ENCODE data around the gene GADL1.

- TF ChIP-seq MYC (IDR thresholded peaks at IDR 0.05; ENCODE audit: borderline replicate concordance, low read length) (no peak), FOSL2 (IDR thresholded peaks at IDR 0.05) (no peak), FOSL2 (CRISPR knock-in tag; IDR thresholded peaks at IDR 0.05) (no peak), RAD21 (conservative IDR thresholded peaks at IDR 0.05 in 1 of 2, IDR thresholded peaks at IDR 0.05 in 1 of 2) (no peak), NR3C1 (IDR thresholded peaks at IDR 0.05) (no peak), POLR2A (IDR thresholded peaks at IDR 0.05; ENCODE audit: low read length) (no peak), CHD2 (IDR thresholded peaks at IDR 0.05; ENCODE audit: low read length, partially characterized antibody) (no peak), USF2 (IDR thresholded peaks at IDR 0.05) (no peak), POLR2AphosphoS2 (conservative IDR thresholded peaks at IDR 0.05; ENCODE audit: low read length) (no peak), MAFK (IDR thresholded peaks at IDR 0.05; ENCODE audit: partially characterized antibody) (no peak)
- TF ChIP-seq, protein P1, sequence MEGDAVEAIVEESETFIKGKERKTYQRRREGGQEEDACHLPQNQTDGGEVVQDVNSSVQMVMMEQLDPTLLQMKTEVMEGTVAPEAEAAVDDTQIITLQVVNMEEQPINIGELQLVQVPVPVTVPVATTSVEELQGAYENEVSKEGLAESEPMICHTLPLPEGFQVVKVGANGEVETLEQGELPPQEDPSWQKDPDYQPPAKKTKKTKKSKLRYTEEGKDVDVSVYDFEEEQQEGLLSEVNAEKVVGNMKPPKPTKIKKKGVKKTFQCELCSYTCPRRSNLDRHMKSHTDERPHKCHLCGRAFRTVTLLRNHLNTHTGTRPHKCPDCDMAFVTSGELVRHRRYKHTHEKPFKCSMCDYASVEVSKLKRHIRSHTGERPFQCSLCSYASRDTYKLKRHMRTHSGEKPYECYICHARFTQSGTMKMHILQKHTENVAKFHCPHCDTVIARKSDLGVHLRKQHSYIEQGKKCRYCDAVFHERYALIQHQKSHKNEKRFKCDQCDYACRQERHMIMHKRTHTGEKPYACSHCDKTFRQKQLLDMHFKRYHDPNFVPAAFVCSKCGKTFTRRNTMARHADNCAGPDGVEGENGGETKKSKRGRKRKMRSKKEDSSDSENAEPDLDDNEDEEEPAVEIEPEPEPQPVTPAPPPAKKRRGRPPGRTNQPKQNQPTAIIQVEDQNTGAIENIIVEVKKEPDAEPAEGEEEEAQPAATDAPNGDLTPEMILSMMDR (IDR thresholded peaks at IDR 0.05): no peak
These were observed 126.4 kb downstream of the GADL1 start for GRCh38 chr3:30768046-30768445.

Data from A549 (cell line).